NCI-H748 (cell line): ENCODE results near the gene CHMP2A.
"Not testable (repeated sequence)": the region's sequence is repeated elsewhere in the genome, so short reads cannot be mapped to it uniquely, and the experiment has no call there.

Experiments
- DNase-seq: peaks from one replicate; lab custom pipeline; 2025; ENCODE audit not compliant: unreplicated experiment; lab: John Stamatoyannopoulos, UW

Gene CHMP2A

GRCh38 chr19:58554494-58555368 lies at the start of gene CHMP2A:
Gene CHMP2A, minus strand, starts transcription at chr19:58555105. Its CDS starts 893 bp downstream, at chr19:58554212.
- no peak for DNase-seq

GRCh38 chr19:58586133-58586765 lies 31.3 kb upstream of the CHMP2A start:
- no peak for DNase-seq

GRCh38 chr19:58585442-58586132 lies 30.7 kb upstream of the CHMP2A start:
- no peak for DNase-seq

- DNase-seq, result no peak
Measured at GRCh38 chr19:58584498-58585441, 29.9 kb upstream of the CHMP2A start.

GRCh38 chr19:58582985-58583384 lies 28.1 kb upstream of the CHMP2A start:
- DNase-seq, result no peak

- DNase-seq, result no peak
Measured at GRCh38 chr19:58581227-58582141, 26.6 kb upstream of the CHMP2A start.

GRCh38 chr19:58579473-58580142 lies 24.7 kb upstream of the CHMP2A start:
- no peak for DNase-seq

- DNase-seq, result no peak
Measured at GRCh38 chr19:58578012-58578925, 23.4 kb upstream of the CHMP2A start.

GRCh38 chr19:58577581-58577980 lies 22.7 kb upstream of the CHMP2A start:
- not testable (repeated sequence) for DNase-seq

- DNase-seq, result no peak
Measured at GRCh38 chr19:58575183-58576041, 20.5 kb upstream of the CHMP2A start.

GRCh38 chr19:58573658-58574164 lies 18.8 kb upstream of the CHMP2A start:
- no peak for DNase-seq

GRCh38 chr19:58572818-58573657 lies 18.1 kb upstream of the CHMP2A start, which contains the start of gene MZF1:
Gene MZF1, minus strand, starts transcription at chr19:58573335. Its CDS starts 1,946 bp downstream, at chr19:58571389.
- DNase-seq, result no peak

- no peak for DNase-seq
Measured at GRCh38 chr19:58572026-58572817, 17.3 kb upstream of the CHMP2A start.

- DNase-seq, result no peak
Measured at GRCh38 chr19:58571575-58571947, 16.7 kb upstream of the CHMP2A start.
